HG02610 (cell line): Measurements from ENCODE around the gene PNMA6A.
"Not testable (repeated sequence)": the region's sequence is repeated elsewhere in the genome, so short reads cannot be mapped to it uniquely, and the experiment has no call there.

Experiments
- ATAC-seq: cut with Tn5 transposase; IDR thresholded peaks from one replicate; pipeline ENCODE4 v1.9.1; 2021; ENCODE audit warnings: mild to moderate bottlenecking, moderate library complexity; ENCODE audit not compliant: unreplicated experiment

PNMA6A gene

GRCh38 chrX:153074935-153075334 is 2.7 kb downstream of the PNMA6A start:
- ATAC-seq, result no peak

GRCh38 chrX:153075366-153075765 is 3.1 kb downstream of the PNMA6A start:
- ATAC-seq, result no peak

DNA sequence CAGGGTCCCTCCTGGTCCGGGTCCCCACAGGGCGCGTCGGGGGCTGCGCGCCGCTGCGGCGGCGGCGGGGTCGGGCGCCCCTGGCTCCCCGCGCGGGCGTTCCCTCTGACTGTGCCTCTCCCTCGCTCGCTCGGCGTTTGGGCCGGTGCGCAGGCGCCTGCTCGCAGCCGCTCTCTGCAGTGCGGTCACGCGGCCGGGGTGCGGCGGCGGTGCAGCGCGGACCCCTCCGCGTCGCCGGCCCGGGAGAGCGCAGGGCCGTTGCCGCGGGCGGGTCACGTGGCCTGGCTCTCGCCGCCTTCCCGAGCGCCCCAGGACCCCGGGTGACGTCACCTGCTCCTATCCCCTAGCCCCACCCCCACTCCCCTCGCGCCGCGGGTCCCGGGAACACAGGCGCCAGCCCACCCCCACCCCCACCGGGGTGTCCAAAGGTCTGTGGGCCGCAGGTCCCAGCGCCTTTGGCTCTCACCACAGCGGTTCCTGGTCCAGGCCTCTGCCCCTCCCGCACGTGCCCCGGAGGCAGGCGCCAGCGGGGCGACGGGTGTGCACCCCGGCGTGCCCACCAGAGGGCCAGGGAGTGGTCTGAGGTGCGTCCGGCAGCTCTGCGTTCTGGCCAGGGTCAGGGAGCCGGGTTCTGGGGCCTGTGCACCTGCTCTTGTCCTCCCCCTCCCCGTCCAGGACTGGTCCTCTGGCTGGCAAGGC is 5.3 kb downstream of the PNMA6A start:
- not testable (repeated sequence) for ATAC-seq

- not testable (repeated sequence) for ATAC-seq
Observed at GRCh38 chrX:153083238-153083923, 11.1 kb downstream of the PNMA6A start.

- no peak for ATAC-seq
Observed at GRCh38 chrX:153102418-153102817, 30.2 kb downstream of the PNMA6A start.

GRCh38 chrX:153104959-153105358 is 32.7 kb downstream of the PNMA6A start:
- not testable (repeated sequence) for ATAC-seq

DNA sequence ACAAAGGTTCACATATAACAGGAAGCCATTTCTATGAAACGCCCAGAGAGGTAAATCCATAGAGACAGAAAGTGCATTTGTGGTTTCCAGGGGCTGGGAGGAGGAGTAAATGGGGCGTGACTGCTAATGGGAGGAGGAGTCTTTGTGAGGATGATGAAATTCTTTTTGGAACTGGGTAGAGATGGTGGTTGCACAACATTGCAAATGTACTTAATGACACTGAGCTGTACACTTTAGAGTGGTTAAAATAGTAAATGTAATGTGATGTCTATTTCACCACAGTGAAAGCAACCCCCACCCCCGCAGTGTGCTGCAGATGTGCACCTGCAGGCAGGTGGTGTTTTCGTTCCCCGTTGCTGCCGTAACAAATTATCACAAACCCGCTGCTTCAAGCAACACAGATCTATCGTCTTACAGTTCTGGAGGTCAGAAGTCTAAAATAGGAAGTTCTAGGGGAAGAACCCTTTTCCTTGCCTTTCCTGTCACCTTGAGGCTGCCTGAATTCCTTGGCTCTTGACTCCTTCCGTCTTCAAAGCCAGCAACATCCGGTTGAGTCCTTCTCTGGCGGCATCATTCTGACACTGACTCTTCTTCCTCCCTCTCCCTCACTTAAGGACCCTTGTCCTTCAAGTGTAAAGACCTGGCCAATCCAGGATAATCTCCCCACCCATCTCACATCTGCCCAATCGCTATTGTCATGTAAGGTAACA is 34.0 kb downstream of the PNMA6A start:
- ATAC-seq, result not testable (repeated sequence)

- ATAC-seq, result not testable (repeated sequence)
Observed at GRCh38 chrX:153110735-153111134, 38.5 kb downstream of the PNMA6A start.

- not testable (repeated sequence) for ATAC-seq
Observed at GRCh38 chrX:153113851-153114250, 41.6 kb downstream of the PNMA6A start.

GRCh38 chrX:153117754-153118153 is 45.5 kb downstream of the PNMA6A start:
- ATAC-seq, result not testable (repeated sequence)

DNA sequence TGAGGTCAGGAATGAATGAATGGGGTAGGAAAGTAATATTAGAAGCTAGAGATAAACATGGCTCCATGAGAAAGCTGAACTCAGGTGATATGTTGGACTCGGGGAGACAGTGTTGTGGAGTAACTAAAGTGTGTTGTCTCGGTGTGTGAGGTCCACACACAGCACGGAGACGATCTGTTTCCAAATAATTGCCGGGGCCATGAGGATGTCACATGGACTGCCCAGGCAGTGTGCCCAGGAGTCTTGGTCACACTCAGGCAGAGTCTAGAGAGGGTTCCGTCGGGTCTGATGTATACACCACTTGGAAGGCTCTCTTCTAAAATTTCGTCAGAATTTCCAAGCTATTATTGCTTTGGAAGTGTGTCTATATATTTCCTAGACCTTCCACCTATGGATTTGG is 48.0 kb downstream of the PNMA6A start:
- ATAC-seq, result not testable (repeated sequence)

GRCh38 chrX:153123468-153123867 is 51.2 kb downstream of the PNMA6A start:
- not testable (repeated sequence) for ATAC-seq
